Stimulated activated CD4-positive, alpha-beta T cell treated with anti-CD3 and anti-CD28 coated beads, Interleukin-4, amount 100 ng/mL, for 48 hours (primary cell): ENCODE measurements around the gene TMEM117.
"Not testable (repeated sequence)": the region's sequence is repeated elsewhere in the genome, so short reads cannot be mapped to it uniquely, and the experiment has no call there.

ENCODE experiments used
- DNase-seq, 2 donors: peaks; one replicate each; pipeline ENCODE4 v3.0.0-alpha.2; 2020; ENCODE audit warnings: low read depth in 2 of 2

The TMEM117 gene

GRCh38 chr12:44223736-44224135 is 387.9 kb downstream of the TMEM117 start:
- DNase-seq: no peak

GRCh38 chr12:44224399-44225148 is 388.7 kb downstream of the TMEM117 start:
- no peak for DNase-seq

- no peak for DNase-seq
Measured at GRCh38 chr12:44225149-44225510, 389.2 kb downstream of the TMEM117 start.

GRCh38 chr12:44227616-44228015 is 391.7 kb downstream of the TMEM117 start:
- no peak for DNase-seq

GRCh38 chr12:44229846-44230245 is 394.0 kb downstream of the TMEM117 start:
- no peak for DNase-seq

GRCh38 chr12:44235674-44236073 is 399.8 kb downstream of the TMEM117 start:
- DNase-seq: no peak

GRCh38 chr12:44240186-44240585 is 404.3 kb downstream of the TMEM117 start:
- no peak for DNase-seq

GRCh38 chr12:44245932-44246331 is 410.1 kb downstream of the TMEM117 start:
- no peak for DNase-seq

- DNase-seq: no peak
Measured at GRCh38 chr12:44246482-44247105, 410.7 kb downstream of the TMEM117 start.

- DNase-seq: no peak
Measured at GRCh38 chr12:44247588-44247987, 411.7 kb downstream of the TMEM117 start.

- DNase-seq: no peak
Measured at GRCh38 chr12:44248436-44248835, 412.6 kb downstream of the TMEM117 start.

- not testable (repeated sequence) for DNase-seq
Measured at GRCh38 chr12:44250440-44250839, 414.6 kb downstream of the TMEM117 start.

- DNase-seq: no peak
Measured at GRCh38 chr12:44253338-44253856, 417.5 kb downstream of the TMEM117 start.

- no peak for DNase-seq
Measured at GRCh38 chr12:44258246-44258645, 422.4 kb downstream of the TMEM117 start.

GRCh38 chr12:44259890-44260289 is 424.0 kb downstream of the TMEM117 start:
- no peak for DNase-seq

- DNase-seq: no peak
Measured at GRCh38 chr12:44260581-44260980, 424.7 kb downstream of the TMEM117 start.

- DNase-seq: no peak
Measured at GRCh38 chr12:44285321-44285960, 449.6 kb downstream of the TMEM117 start.

- DNase-seq: no peak
Measured at GRCh38 chr12:44286336-44286735, 450.5 kb downstream of the TMEM117 start.

- DNase-seq: no peak
Measured at GRCh38 chr12:44286821-44287505, 451.1 kb downstream of the TMEM117 start.

GRCh38 chr12:44287545-44287944 is 451.7 kb downstream of the TMEM117 start:
- no peak for DNase-seq

GRCh38 chr12:44294649-44295048 is 458.8 kb downstream of the TMEM117 start:
- DNase-seq: no peak

- no peak for DNase-seq
Measured at GRCh38 chr12:44295958-44296623, 460.2 kb downstream of the TMEM117 start.
